SK-N-SH (cell line): ENCODE measurements around the gene DIP2A. TPM values are rescaled to one million over a fixed set of nuclear protein-coding genes. Genes with fewer than 3 reads are reported as not detected.

Experiments
- CTCF ChIA-PET: fragments of 300-600, 350-600 bp; formaldehyde crosslinking; extraction: SDS; loops from one replicate; lab custom pipeline; 2021; lab: Yijun Ruan, JAX
- POLR2A ChIA-PET: fragments of 350-600 bp; sonication (Branson Sonifier 250); formaldehyde crosslinking; extraction: SDS; loops from one replicate; lab custom pipeline; 2020; ENCODE audit warnings: antibody characterized with exemption, inconsistent platforms; lab: Yijun Ruan, JAX
- DNase-seq: peaks from one replicate; pipeline ENCODE4 v3.0.0; 2012
- H2AFZ ChIP-seq: fragments of 200-600 bp; sonication (generic); 2 replicates; pipeline ENCODE4 v1.8.1; 2016; ENCODE audit warnings: antibody characterized with exemption, mild to moderate bottlenecking, low read depth
- H3F3A ChIP-seq: fragments of 200-600 bp; sonication (generic); replicated peaks from 2 replicates; pipeline ENCODE3; 2016; ENCODE audit warnings: antibody characterized with exemption, mild to moderate bottlenecking; ENCODE audit not compliant: insufficient read depth
- H3K27ac ChIP-seq, 2 experiments: fragments of 200-500 bp in 1 of 2; fragments of 200-600 bp in 1 of 2; sonication (Bioruptor generic) in 1 of 2; sonication (generic), shearing (Covaris generic) in 1 of 2; 2 replicates each; pipeline versions ENCODE4 v1.5.1 to v1.6.1; 2014 to 2016; ENCODE audit warnings: low read depth in 2 of 2, inconsistent platforms in 1 of 2, low read length in 1 of 2, mild to moderate bottlenecking in 1 of 2, mixed read lengths in 1 of 2
- H3K27me3 ChIP-seq: fragments of 200-600 bp; sonication (generic), shearing (Covaris generic); 2 replicates; pipeline ENCODE4 v1.6.1; 2016; ENCODE audit warnings: mixed run types; ENCODE audit not compliant: insufficient read depth
- H3K36me3 ChIP-seq, 2 experiments: fragments of 200-500 bp in 1 of 2; fragments of 200-600 bp in 1 of 2; sonication (Bioruptor generic) in 1 of 2; sonication (generic) in 1 of 2; replicated peaks in 1 of 2; 2 replicates each; pipeline versions ENCODE3 to v1.5.1; 2014 to 2016; ENCODE audit warnings: low read length in 1 of 2, mild to moderate bottlenecking in 1 of 2; ENCODE audit not compliant: insufficient read depth in 2 of 2, control insufficient read depth in 1 of 2
- H3K4me1 ChIP-seq, 2 experiments: fragments of 200-500 bp in 1 of 2; fragments of 200-600 bp in 1 of 2; sonication (Bioruptor generic) in 1 of 2; sonication (generic), shearing (Covaris generic) in 1 of 2; 2 replicates each; pipeline versions ENCODE4 v1.5.1 to v1.6.1; 2014 to 2016; ENCODE audit warnings: low read depth in 1 of 2, low read length in 1 of 2, mixed run types in 1 of 2; ENCODE audit not compliant: insufficient read depth in 2 of 2, control insufficient read depth in 1 of 2
- H3K4me2 ChIP-seq: fragments of 200-600 bp; sonication (generic), shearing (Covaris generic); 2 replicates; pipeline ENCODE4 v1.6.1; 2017; ENCODE audit warnings: mixed run types
- H3K4me3 ChIP-seq, 2 experiments: fragments of 200-500 bp in 1 of 2; fragments of 200-600 bp in 1 of 2; sonication (Bioruptor generic) in 1 of 2; sonication (generic), shearing (Covaris generic) in 1 of 2; 2 replicates each; pipeline versions ENCODE4 v1.5.1 to v1.8.1; 2014 to 2016; ENCODE audit warnings: low read depth in 2 of 2, inconsistent platforms in 1 of 2, low read length in 1 of 2, mild to moderate bottlenecking in 1 of 2, mixed read lengths in 1 of 2, moderate library complexity in 1 of 2
- H3K79me2 ChIP-seq: fragments of 200-600 bp; sonication (generic); 2 replicates; pipeline ENCODE4 v1.8.1; 2017; ENCODE audit warnings: mild to moderate bottlenecking; ENCODE audit not compliant: insufficient read depth
- H3K9ac ChIP-seq: fragments of 200-600 bp; sonication (generic); 2 replicates; pipeline ENCODE4 v1.6.1; 2017; ENCODE audit warnings: mixed run types
- H3K9me2 ChIP-seq: fragments of 200-600 bp; sonication (generic); 2 replicates; pipeline ENCODE4 v1.6.1; 2017; ENCODE audit warnings: mixed run types
- H3K9me3 ChIP-seq: fragments of 200-600 bp; sonication (generic); 2 replicates; pipeline ENCODE4 v1.6.1; 2017; ENCODE audit warnings: mixed run types, mild to moderate bottlenecking, moderate library complexity
- H4K20me1 ChIP-seq: fragments of 200-600 bp; sonication (generic); 2 replicates; pipeline ENCODE4 v1.6.1; 2017; ENCODE audit warnings: mild to moderate bottlenecking, mixed run types; ENCODE audit not compliant: insufficient read depth
- CHD2 ChIP-seq: fragments of 150-350 bp; IDR thresholded peaks from 2 replicates; pipeline ENCODE4 v1.6.1; 2018; ENCODE audit warnings: low read length; ENCODE audit not compliant: partially characterized antibody
- CTCF ChIP-seq: fragments of 200-600 bp; sonication (generic); IDR thresholded peaks from 2 replicates; pipeline ENCODE4 v1.6.1; 2017; ENCODE audit warnings: antibody characterized with exemption, mild to moderate bottlenecking, moderate library complexity
- ELF1 ChIP-seq: IDR thresholded peaks from 2 replicates; pipeline ENCODE4 v1.4.0; 2012
- FOXJ3 ChIP-seq: sonication (generic); formaldehyde crosslinking; IDR thresholded peaks from 2 replicates; pipeline ENCODE4 v1.5.1; 2020; ENCODE audit warnings: mild to moderate bottlenecking, missing genetic modification reagents
- FOXM1 ChIP-seq: IDR thresholded peaks from 2 replicates; pipeline ENCODE4 v1.4.0; 2012; ENCODE audit warnings: low read depth, mild to moderate bottlenecking
- GATA2 ChIP-seq: sonication (generic); formaldehyde crosslinking; IDR thresholded peaks from 2 replicates; pipeline ENCODE4 v1.5.0; 2020; ENCODE audit warnings: mild to moderate bottlenecking, missing genetic modification reagents
- MEF2A ChIP-seq: IDR thresholded peaks from 2 replicates; pipeline ENCODE4 v1.4.0; 2012; ENCODE audit warnings: low read depth, borderline replicate concordance
- MXI1 ChIP-seq: IDR thresholded peaks from 2 replicates; pipeline ENCODE4 v1.6.1; 2012; ENCODE audit warnings: mild to moderate bottlenecking, low read depth, low read length, improper control_type of control experiment
- NFIC ChIP-seq: IDR thresholded peaks from 2 replicates; pipeline ENCODE4 v1.4.0; 2012; ENCODE audit warnings: borderline replicate concordance
- REST ChIP-seq: IDR thresholded peaks from 2 replicates; pipeline ENCODE4 v1.6.1; 2012; ENCODE audit warnings: mild to moderate bottlenecking, low read depth, low read length, moderate library complexity
- RXRA ChIP-seq: IDR thresholded peaks from 2 replicates; pipeline ENCODE4 v1.4.0; 2012; ENCODE audit warnings: low read depth, mild to moderate bottlenecking, borderline replicate concordance
- TAF1 ChIP-seq: IDR thresholded peaks from 2 replicates; pipeline ENCODE4 v1.6.1; 2012; ENCODE audit warnings: low read depth, mild to moderate bottlenecking, low read length, moderate library complexity, borderline replicate concordance
- TCF12 ChIP-seq: IDR thresholded peaks from 2 replicates; pipeline ENCODE4 v1.4.0; 2012
- USF1 ChIP-seq: IDR thresholded peaks from 2 replicates; pipeline ENCODE4 v1.4.0; 2012; ENCODE audit warnings: low read depth, borderline replicate concordance
- WGBS: methylation state at CpG from one replicate; pipeline ENCODE4 v1.1.6; 2017; ENCODE audit warnings: low lambda C conversion rate; 5-methylcytosine and 5-hydroxymethylcytosine counted together
- polyA plus RNA-seq, 3 experiments: library from polyadenylated mRNA; depleted of rRNA; stranded (reverse); fragments of >200 nt; gene quantifications; 2 replicates each; pipeline ENCODE4 v1.2.3, GENCODE V29; 2012

DIP2A gene
- polyA plus RNA-seq, 1 of the 3 experiments (the other 2 are of a cell fraction): 26.9 TPM

GRCh38 chr21:46552274-46552673 lies 93.6 kb downstream of the DIP2A start:
- Histone ChIP-seq H3K27me3 (no peaks in the 10 kb centered on the region), H3K9me2 (no peaks in the 10 kb centered on the region), H3F3A (no peaks in the 10 kb centered on the region), H2AFZ (no peak overlapping the region), H3K9me3 (no peaks in the 10 kb centered on the region), H3K4me1 (no peaks in the 10 kb centered on the region), H3K4me2 (no peak overlapping the region), H3K27ac (no peak overlapping the region), H3K4me3 (no peak overlapping the region), H3K79me2 (no peaks in the 10 kb centered on the region), H4K20me1 (no peaks in the 10 kb centered on the region), H3K36me3 (peaks cover 44 to 58% of the 10 kb centered on the region in 2 experiments), H3K9ac (no peak overlapping the region)
- TF ChIP-seq ELF1: no peak
- WGBS: 96% methylated on average over 5 of the region's 5 CpGs
- no peak for DNase-seq
- POLR2A ChIA-PET: no interaction called here
- CTCF ChIA-PET: interaction anchor here (0.8 kb wide), 1 partner anchor 14 kb away, joined by 4 read pairs; no protein-coding TSS in a partner anchor

- Histone ChIP-seq H3K9me3 (no peaks in the 10 kb centered on the region), H2AFZ (no peak overlapping the region), H3K27me3 (no peaks in the 10 kb centered on the region)
- no peak for TF ChIP-seq TCF12
- no peak for TF ChIP-seq TAF1
- no peak for TF ChIP-seq CTCF
- TF ChIP-seq FOXJ3 (CRISPR knock-in tag): no peak
- TF ChIP-seq, all 33 proteins: peak for 0
- CTCF ChIA-PET: interaction anchor here (0.8 kb wide), 1 partner anchor 15 kb away, joined by 4 read pairs; no protein-coding TSS in a partner anchor
- no peak overlapping the region for H3K27ac ChIP-seq
- 98% methylated on average over 3 of the region's 5 CpGs for WGBS
- H3K9me2 ChIP-seq: no peaks in the 10 kb centered on the region
- no peaks in the 10 kb centered on the region for H3F3A ChIP-seq
- POLR2A ChIA-PET: no interaction called here
- peaks cover 41 to 62% of the 10 kb centered on the region in 2 experiments for H3K36me3 ChIP-seq
- DNase-seq: no peak
- no peak overlapping the region for H3K4me2 ChIP-seq
- no peaks in the 10 kb centered on the region for H4K20me1 ChIP-seq
- no peak overlapping the region for H3K4me3 ChIP-seq
- H3K79me2 ChIP-seq: no peaks in the 10 kb centered on the region
- H3K9ac ChIP-seq: no peak overlapping the region
- H3K4me1 ChIP-seq: no peaks in the 10 kb centered on the region
These were observed 94.2 kb downstream of the DIP2A start for GRCh38 chr21:46552865-46553379.

GRCh38 chr21:46553993-46554392 lies 95.3 kb downstream of the DIP2A start:
- no peak for DNase-seq
- H3K9ac ChIP-seq: no peak overlapping the region
- no peaks in the 10 kb centered on the region for H3K9me3 ChIP-seq
- no peak for TF ChIP-seq CHD2
- TF ChIP-seq REST: no peak
- no peak for TF ChIP-seq RXRA
- TF ChIP-seq GATA2 (CRISPR knock-in tag): no peak
- TF ChIP-seq USF1: no peak
- TF ChIP-seq MEF2A: no peak
- no peak for TF ChIP-seq MXI1
- no peak for TF ChIP-seq FOXM1
- no peak for TF ChIP-seq NFIC
- TF ChIP-seq TCF12: no peak
- TF ChIP-seq, all 33 proteins: peak for 0
- no peaks in the 10 kb centered on the region for H3K4me1 ChIP-seq
- H3K4me3 ChIP-seq: no peak overlapping the region
- H3K36me3 ChIP-seq: peaks cover 31 to 61% of the 10 kb centered on the region in 2 experiments
- H3K9me2 ChIP-seq: no peaks in the 10 kb centered on the region
- ChIA-PET CTCF (interaction anchor here (0.6 kb wide), 1 partner anchor 114 kb away, joined by 3 read pairs; no protein-coding TSS in a partner anchor), POLR2A (no interaction called here)
- WGBS: 97% methylated on average over 10 of the region's 13 CpGs
- no peaks in the 10 kb centered on the region for H4K20me1 ChIP-seq
- no peaks in the 10 kb centered on the region for H3F3A ChIP-seq
- H3K27ac ChIP-seq: no peak overlapping the region
- no peak overlapping the region for H2AFZ ChIP-seq
- no peaks in the 10 kb centered on the region for H3K79me2 ChIP-seq
- H3K27me3 ChIP-seq: no peaks in the 10 kb centered on the region
- H3K4me2 ChIP-seq: no peak overlapping the region
